SK-N-SH treated with all-trans-retinoic acid at 6 μM for 48 hours (cell line): ENCODE results near the gene NOL8.

Source experiments
- ATAC-seq: fragments of 200-7000 bp; cut with Tn5 transposase; 3 replicates; pipeline ENCODE4 v1.9.1; 2020; ENCODE audit warnings: mild to moderate bottlenecking, moderate library complexity
- ARNTL ChIP-seq: fragments of 450-650 bp; formaldehyde crosslinking; IDR thresholded peaks from 2 replicates; pipeline ENCODE4 v1.5.0; 2020; ENCODE audit warnings: low read depth, mild to moderate bottlenecking, moderate library complexity, borderline replicate concordance
- BACH2 ChIP-seq: fragments of 250-450 bp; sonication (Bioruptor Pico); IDR thresholded peaks from 2 replicates; pipeline ENCODE4 v1.9.0; 2021; ENCODE audit warnings: mild to moderate bottlenecking, borderline replicate concordance
- GLIS3 ChIP-seq: fragments of 250-450 bp; sonication (Bioruptor Pico); IDR thresholded peaks from 2 replicates; pipeline ENCODE4 v1.5.0; 2020; ENCODE audit warnings: mild to moderate bottlenecking, moderate library complexity
- ISL1 ChIP-seq: fragments of 250-450 bp; sonication (Bioruptor Pico); IDR thresholded peaks from 2 replicates; pipeline ENCODE4 v2.1.2; 2022; ENCODE audit warnings: mild to moderate bottlenecking, moderate library complexity
- OSR1 ChIP-seq: fragments of 250-450 bp; sonication (Bioruptor Pico); IDR thresholded peaks from 2 replicates; pipeline ENCODE4 v1.8.0; 2022; ENCODE audit warnings: moderate library complexity, mild to moderate bottlenecking, inconsistent platforms
- PPARA ChIP-seq: fragments of 250-450 bp; sonication (Bioruptor Pico); IDR thresholded peaks from 2 replicates; pipeline ENCODE4 v1.5.0; 2020; ENCODE audit warnings: mild to moderate bottlenecking, borderline replicate concordance
- SNAI2 ChIP-seq: fragments of 250-450 bp; sonication (Bioruptor Pico); IDR thresholded peaks from 2 replicates; pipeline ENCODE4 v1.5.0; 2020; ENCODE audit warnings: mild to moderate bottlenecking, moderate library complexity
- TCF4 ChIP-seq: fragments of 250-450 bp; sonication (Bioruptor Pico); IDR thresholded peaks from 2 replicates; pipeline ENCODE4 v1.8.0; 2021; ENCODE audit warnings: mild to moderate bottlenecking, moderate library complexity, borderline replicate concordance
- ZC3H10 ChIP-seq: fragments of 250-450 bp; sonication (Bioruptor Pico); IDR thresholded peaks from 2 replicates; pipeline ENCODE4 v1.5.1; 2021; ENCODE audit warnings: mild to moderate bottlenecking, moderate library complexity
- ZFP30 ChIP-seq: fragments of 450-650 bp; formaldehyde crosslinking; IDR thresholded peaks from 2 replicates; pipeline ENCODE4 v1.5.0; 2022; ENCODE audit warnings: mild to moderate bottlenecking, moderate library complexity
- ZNF565 ChIP-seq: fragments of 450-650 bp; formaldehyde crosslinking; conservative IDR thresholded peaks from 2 replicates; pipeline ENCODE4 v1.5.0; 2020; ENCODE audit warnings: low read depth, mild to moderate bottlenecking, moderate library complexity
- ZNF8 ChIP-seq: fragments of 450-650 bp; formaldehyde crosslinking; IDR thresholded peaks from 2 replicates; pipeline ENCODE4 v1.5.0; 2020; ENCODE audit warnings: mild to moderate bottlenecking, moderate library complexity
- TF ChIP-seq, protein P1 (sequence below): fragments of 250-450 bp; sonication (Bioruptor Pico); IDR thresholded peaks from 2 replicates; pipeline ENCODE4 v1.5.1; 2021; ENCODE audit warnings: mild to moderate bottlenecking, moderate library complexity
- TF ChIP-seq, protein P2 (sequence below): fragments of 250-450 bp; sonication (Bioruptor Pico); IDR thresholded peaks from 2 replicates; pipeline ENCODE4 v1.5.0; 2020; ENCODE audit warnings: mild to moderate bottlenecking, moderate library complexity
- TF ChIP-seq, protein P3 (sequence below): fragments of 250-450 bp; sonication (Bioruptor Pico); IDR thresholded peaks from 2 replicates; pipeline ENCODE4 v1.8.0; 2020; ENCODE audit warnings: mild to moderate bottlenecking, moderate library complexity, borderline replicate concordance
- TF ChIP-seq, protein P4 (sequence below): fragments of 250-450 bp; sonication (Bioruptor Pico); IDR thresholded peaks from 2 replicates; pipeline ENCODE4 v1.8.0; 2021; ENCODE audit warnings: low read depth, mild to moderate bottlenecking, moderate library complexity, borderline replicate concordance
- TF ChIP-seq, protein P5 (sequence below): fragments of 250-450 bp; sonication (Bioruptor Pico); IDR thresholded peaks from 2 replicates; pipeline ENCODE4 v1.5.1; 2020; ENCODE audit warnings: low read depth, mild to moderate bottlenecking, moderate library complexity

NOL8 gene

DNA sequence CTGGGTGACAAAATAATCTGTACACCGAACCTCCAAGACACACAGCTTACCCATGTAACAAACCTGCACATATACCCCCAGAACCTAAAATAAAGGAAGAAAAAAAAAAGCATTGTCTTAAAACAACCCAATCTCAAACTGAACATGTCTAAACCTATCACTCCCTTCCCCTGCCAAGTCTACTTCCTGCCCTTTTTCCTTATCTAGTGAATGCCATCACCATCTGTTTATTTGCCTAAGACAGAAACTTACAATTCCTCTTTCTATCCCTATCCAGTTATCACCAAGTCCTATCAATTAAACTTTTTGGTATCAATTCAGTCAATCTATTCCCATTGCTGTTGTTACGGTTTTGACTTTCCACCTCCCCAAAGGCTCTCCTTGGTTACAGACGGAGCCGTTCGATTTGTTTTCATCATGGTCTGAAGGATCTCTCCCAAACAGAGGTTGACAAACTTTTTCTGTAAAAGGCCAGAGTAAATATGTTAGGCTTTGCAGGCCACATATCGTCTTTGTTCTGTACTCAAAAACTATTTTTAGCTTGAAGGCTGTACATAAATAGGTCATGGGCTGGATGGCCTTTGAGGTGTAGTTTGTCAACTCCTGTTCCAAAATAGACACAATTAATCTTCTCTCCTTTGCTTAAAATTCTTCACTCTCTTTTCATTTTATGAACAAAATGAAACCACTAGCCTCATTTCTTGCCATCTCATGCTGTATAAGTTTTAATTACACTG lies 12.1 kb downstream of the NOL8 start (continued):
- no peak for TF ChIP-seq BACH2 (CRISPR knock-in tag)
- TF ChIP-seq OSR1: no peak

DNA sequence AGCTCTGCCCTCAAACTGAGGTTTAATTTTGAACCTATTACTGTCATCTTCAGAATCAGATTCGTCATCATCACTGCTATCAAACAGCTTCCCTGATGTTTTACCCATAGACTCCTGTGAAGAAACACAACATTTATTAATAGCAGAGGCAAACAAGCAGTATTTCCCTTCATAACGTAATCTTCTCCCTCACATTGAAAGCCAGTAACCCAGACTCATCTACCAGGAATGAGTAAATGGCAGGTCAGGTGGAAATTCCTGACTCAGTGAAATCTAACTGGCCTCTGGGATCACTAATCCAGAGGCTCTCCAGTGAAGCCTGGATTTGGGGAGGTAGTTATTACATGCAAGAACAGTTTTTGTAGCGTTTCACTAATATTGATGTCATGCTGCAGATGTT lies 14.6 kb downstream of the NOL8 start:
- TF ChIP-seq, protein P1, sequence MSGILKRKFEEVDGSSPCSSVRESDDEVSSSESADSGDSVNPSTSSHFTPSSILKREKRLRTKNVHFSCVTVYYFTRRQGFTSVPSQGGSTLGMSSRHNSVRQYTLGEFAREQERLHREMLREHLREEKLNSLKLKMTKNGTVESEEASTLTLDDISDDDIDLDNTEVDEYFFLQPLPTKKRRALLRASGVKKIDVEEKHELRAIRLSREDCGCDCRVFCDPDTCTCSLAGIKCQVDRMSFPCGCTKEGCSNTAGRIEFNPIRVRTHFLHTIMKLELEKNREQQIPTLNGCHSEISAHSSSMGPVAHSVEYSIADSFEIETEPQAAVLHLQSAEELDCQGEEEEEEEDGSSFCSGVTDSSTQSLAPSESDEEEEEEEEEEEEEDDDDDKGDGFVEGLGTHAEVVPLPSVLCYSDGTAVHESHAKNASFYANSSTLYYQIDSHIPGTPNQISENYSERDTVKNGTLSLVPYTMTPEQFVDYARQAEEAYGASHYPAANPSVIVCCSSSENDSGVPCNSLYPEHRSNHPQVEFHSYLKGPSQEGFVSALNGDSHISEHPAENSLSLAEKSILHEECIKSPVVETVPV: no peak
- TF ChIP-seq ZC3H10 (CRISPR knock-in tag): no peak
- TF ChIP-seq, protein P2, sequence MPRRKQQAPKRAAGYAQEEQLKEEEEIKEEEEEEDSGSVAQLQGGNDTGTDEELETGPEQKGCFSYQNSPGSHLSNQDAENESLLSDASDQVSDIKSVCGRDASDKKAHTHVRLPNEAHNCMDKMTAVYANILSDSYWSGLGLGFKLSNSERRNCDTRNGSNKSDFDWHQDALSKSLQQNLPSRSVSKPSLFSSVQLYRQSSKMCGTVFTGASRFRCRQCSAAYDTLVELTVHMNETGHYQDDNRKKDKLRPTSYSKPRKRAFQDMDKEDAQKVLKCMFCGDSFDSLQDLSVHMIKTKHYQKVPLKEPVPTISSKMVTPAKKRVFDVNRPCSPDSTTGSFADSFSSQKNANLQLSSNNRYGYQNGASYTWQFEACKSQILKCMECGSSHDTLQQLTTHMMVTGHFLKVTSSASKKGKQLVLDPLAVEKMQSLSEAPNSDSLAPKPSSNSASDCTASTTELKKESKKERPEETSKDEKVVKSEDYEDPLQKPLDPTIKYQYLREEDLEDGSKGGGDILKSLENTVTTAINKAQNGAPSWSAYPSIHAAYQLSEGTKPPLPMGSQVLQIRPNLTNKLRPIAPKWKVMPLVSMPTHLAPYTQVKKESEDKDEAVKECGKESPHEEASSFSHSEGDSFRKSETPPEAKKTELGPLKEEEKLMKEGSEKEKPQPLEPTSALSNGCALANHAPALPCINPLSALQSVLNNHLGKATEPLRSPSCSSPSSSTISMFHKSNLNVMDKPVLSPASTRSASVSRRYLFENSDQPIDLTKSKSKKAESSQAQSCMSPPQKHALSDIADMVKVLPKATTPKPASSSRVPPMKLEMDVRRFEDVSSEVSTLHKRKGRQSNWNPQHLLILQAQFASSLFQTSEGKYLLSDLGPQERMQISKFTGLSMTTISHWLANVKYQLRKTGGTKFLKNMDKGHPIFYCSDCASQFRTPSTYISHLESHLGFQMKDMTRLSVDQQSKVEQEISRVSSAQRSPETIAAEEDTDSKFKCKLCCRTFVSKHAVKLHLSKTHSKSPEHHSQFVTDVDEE (CRISPR knock-in tag): no peak
- TF ChIP-seq ARNTL (CRISPR knock-in tag): no peak
- no peak for TF ChIP-seq ZNF8 (CRISPR knock-in tag)
- TF ChIP-seq, protein P3, sequence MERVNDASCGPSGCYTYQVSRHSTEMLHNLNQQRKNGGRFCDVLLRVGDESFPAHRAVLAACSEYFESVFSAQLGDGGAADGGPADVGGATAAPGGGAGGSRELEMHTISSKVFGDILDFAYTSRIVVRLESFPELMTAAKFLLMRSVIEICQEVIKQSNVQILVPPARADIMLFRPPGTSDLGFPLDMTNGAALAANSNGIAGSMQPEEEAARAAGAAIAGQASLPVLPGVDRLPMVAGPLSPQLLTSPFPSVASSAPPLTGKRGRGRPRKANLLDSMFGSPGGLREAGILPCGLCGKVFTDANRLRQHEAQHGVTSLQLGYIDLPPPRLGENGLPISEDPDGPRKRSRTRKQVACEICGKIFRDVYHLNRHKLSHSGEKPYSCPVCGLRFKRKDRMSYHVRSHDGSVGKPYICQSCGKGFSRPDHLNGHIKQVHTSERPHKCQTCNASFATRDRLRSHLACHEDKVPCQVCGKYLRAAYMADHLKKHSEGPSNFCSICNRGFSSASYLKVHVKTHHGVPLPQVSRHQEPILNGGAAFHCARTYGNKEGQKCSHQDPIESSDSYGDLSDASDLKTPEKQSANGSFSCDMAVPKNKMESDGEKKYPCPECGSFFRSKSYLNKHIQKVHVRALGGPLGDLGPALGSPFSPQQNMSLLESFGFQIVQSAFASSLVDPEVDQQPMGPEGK: no peak
- TF ChIP-seq, protein P4, sequence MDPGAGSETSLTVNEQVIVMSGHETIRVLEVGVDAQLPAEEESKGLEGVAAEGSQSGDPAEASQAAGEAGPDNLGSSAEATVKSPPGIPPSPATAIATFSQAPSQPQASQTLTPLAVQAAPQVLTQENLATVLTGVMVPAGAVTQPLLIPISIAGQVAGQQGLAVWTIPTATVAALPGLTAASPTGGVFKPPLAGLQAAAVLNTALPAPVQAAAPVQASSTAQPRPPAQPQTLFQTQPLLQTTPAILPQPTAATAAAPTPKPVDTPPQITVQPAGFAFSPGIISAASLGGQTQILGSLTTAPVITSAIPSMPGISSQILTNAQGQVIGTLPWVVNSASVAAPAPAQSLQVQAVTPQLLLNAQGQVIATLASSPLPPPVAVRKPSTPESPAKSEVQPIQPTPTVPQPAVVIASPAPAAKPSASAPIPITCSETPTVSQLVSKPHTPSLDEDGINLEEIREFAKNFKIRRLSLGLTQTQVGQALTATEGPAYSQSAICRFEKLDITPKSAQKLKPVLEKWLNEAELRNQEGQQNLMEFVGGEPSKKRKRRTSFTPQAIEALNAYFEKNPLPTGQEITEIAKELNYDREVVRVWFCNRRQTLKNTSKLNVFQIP (CRISPR knock-in tag): no peak
- no peak for TF ChIP-seq ZFP30 (CRISPR knock-in tag)
- TF ChIP-seq, protein P5, sequence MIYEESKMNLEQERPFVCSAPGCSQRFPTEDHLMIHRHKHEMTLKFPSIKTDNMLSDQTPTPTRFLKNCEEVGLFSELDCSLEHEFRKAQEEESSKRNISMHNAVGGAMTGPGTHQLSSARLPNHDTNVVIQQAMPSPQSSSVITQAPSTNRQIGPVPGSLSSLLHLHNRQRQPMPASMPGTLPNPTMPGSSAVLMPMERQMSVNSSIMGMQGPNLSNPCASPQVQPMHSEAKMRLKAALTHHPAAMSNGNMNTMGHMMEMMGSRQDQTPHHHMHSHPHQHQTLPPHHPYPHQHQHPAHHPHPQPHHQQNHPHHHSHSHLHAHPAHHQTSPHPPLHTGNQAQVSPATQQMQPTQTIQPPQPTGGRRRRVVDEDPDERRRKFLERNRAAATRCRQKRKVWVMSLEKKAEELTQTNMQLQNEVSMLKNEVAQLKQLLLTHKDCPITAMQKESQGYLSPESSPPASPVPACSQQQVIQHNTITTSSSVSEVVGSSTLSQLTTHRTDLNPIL (CRISPR knock-in tag): no peak
- no peak for TF ChIP-seq GLIS3
- ATAC-seq: no peak

DNA sequence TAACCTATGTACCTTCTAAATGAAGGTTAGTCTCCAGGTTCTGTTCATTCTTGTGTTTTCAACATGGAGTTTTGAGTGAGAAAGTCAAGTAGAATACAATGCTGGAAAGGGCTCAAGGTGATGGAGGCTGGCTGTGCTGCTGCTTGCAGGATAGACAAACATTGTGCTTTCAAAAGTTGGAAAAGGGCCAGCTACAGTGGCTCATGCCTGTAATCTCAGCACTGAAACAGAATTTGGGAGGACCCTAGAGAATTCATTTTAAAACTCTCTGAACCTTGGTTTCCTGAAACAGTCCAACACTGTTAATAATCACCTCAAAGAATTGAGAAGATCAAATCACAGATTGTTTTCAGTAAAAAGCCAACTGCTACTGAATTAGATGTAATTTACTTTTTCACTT lies 16.3 kb downstream of the NOL8 start:
- no peak for ATAC-seq

DNA sequence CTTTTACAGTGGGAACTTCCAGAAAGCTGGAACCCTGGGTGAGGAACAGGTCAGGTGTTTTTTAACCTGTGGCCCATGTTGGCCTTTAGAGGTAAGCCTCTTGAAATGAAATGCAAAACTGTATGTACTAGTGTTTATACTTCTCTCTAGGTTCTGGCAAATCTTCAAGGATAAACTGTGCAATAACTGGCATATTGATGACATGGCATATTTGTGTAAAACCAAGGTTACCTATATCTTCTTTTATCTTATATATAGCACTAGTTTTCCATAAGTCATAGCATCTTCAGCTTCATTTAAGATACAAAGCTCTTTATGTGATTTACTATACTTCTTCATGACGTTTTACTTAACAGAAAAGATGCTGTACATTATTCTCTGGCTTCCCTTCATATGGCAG lies 24.2 kb downstream of the NOL8 start:
- no peak for ATAC-seq

More for the DNA sequence above, 16.3 kb downstream of the NOL8 start:
- no peak for TF ChIP-seq GLIS3

DNA sequence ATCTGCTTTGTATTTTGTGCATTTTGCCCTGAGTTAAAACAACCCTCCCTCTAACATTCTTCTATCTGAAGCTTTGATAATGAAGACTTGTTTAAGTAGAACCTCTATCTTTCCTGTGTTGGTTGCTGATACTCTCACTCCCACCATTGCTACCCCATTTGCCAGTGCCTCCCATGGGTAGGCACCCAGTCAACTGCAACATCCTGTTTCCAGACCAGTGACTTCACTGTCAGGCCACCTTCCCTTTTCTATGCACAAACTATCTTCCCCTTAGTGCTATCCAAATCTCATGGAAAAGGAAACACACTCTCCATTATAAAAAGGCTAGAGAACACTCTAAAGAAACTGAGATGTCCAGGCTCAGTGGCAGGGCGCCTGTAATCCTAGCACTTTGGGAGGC lies 26.0 kb downstream of the NOL8 start:
- ATAC-seq: no peak
- TF ChIP-seq ZNF565 (CRISPR knock-in tag) (no peak), OSR1 (no peak), GLIS3 (no peak), TCF4 (CRISPR knock-in tag) (no peak), SNAI2 (CRISPR knock-in tag) (no peak), PPARA (no peak), ISL1 (CRISPR knock-in tag) (no peak)
- TF ChIP-seq, protein P5 (CRISPR knock-in tag): no peak
- TF ChIP-seq, protein P4 (CRISPR knock-in tag): no peak
- TF ChIP-seq, all 23 proteins: peak for 0

More for the DNA sequence above, 24.2 kb downstream of the NOL8 start:
- TF ChIP-seq SNAI2 (CRISPR knock-in tag): no peak
- TF ChIP-seq, protein P1: no peak
- TF ChIP-seq BACH2 (CRISPR knock-in tag): no peak
- TF ChIP-seq, all 23 proteins: peak for 0
